ENCODE data around the gene FHOD3. TPM values are rescaled to one million over a fixed set of nuclear protein-coding genes. Genes with fewer than 3 reads are reported as not detected.

FHOD3 gene
- total and polyA plus RNA-seq, 2 of the 8 experiments (the other 6 are each of a cell fraction or from before 2014, with no cell fraction given), result 9.7 to 10.5 TPM

DNA sequence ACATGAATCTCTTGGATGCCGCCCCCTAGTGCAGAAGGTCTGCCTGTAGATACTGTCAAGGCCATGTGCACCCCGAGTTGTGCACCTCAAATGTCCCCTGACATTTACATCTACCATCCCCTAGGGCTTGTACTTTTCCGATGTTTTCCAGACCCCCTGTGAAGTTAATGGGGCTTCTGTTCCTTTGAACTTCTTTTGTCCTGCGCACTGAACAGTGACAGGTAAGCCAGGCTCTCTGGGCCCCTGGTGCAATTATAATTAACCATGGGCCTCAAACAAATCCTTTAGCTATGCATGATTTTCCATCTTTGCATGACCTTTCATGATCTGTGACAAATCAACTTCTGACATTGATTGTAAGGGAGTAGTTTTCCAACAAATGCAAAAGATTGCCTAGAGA lies 158.4 kb downstream of the FHOD3 start:
- Histone ChIP-seq H2AK5ac (ENCODE audit: low read depth, low read length) (no peak overlapping the region), H3K14ac (ENCODE audit: insufficient read length) (no peak overlapping the region), H2BK5ac (ENCODE audit: low read depth, low read length) (no peak overlapping the region), H2BK120ac (replicated peaks; ENCODE audit: low read depth, low read length) (no peak overlapping the region), H3K4me1 (replicated peaks in 1 of 4; ENCODE audit: control insufficient read depth in 3 of 4, insufficient read depth in 4 of 4, low read length in 3 of 4) (peaks cover 3 to 10% (median 6%) of the 10 kb centered on the region in 4 experiments), H3K27ac (ENCODE audit: low read depth, low read length) (no peak overlapping the region), H3K4me3 (ENCODE audit: extremely low read depth in 1 of 4, insufficient read depth in 2 of 4, low read depth in 3 of 4, low read length in 4 of 4) (no peak overlapping the region), H3K23me2 (ENCODE audit: low read depth, low read length) (no peaks in the 10 kb centered on the region; the same call in 1 of the 2 replicates), H3K36me3 (ENCODE audit: control insufficient read depth in 2 of 4, insufficient read depth in 4 of 4, low read length in 3 of 4) (no peaks in the 10 kb centered on the region), H3K23ac (ENCODE audit: insufficient read length) (no peak overlapping the region), H2BK12ac (ENCODE audit: low read depth, low read length) (no peak overlapping the region), H3K4ac (replicated peaks; ENCODE audit: insufficient read length, low read depth, low read length) (no peak overlapping the region), H3K79me1 (ENCODE audit: low read depth, low read length) (no peaks in the 10 kb centered on the region; the same call in 1 of the 2 replicates), H4K91ac (replicated peaks; ENCODE audit: insufficient read length, low read length) (no peak overlapping the region), H2BK15ac (ENCODE audit: low read length) (no peak overlapping the region; the same call in 1 of the 2 replicates), H4K20me1 (replicated peaks in 1 of 2; ENCODE audit: control insufficient read depth in 1 of 2, insufficient read depth in 2 of 2, low read length in 2 of 2) (no peaks in the 10 kb centered on the region), H3K18ac (ENCODE audit: extremely low read depth, low read length) (no peak overlapping the region), H3K9ac (replicated peaks in 1 of 4; ENCODE audit: extremely low read depth in 1 of 4, low read depth in 3 of 4, low read length in 3 of 4) (no peak overlapping the region), H3K27me3 (replicated peaks in 1 of 4; ENCODE audit: control insufficient read depth in 3 of 4, extremely low read depth in 1 of 4, insufficient read depth in 3 of 4, low read length in 3 of 4) (no peaks in the 10 kb centered on the region), H2BK20ac (ENCODE audit: low read length) (peak overlapping the region; percentile 63; the same call in 1 of the 2 replicates), H2AFZ (ENCODE audit: low read length) (no peak overlapping the region), H3K56ac (replicated peaks; ENCODE audit: insufficient read length, low read depth, low read length) (no peak overlapping the region), H3K4me2 (ENCODE audit: insufficient read depth in 1 of 2, low read depth in 2 of 2, low read length in 2 of 2) (no peak overlapping the region), H4K8ac (ENCODE audit: extremely low read depth, insufficient read depth, low read length) (no peak overlapping the region), H4K5ac (ENCODE audit: insufficient read length, low read depth, low read length) (no peak overlapping the region), H3K9me3 (ENCODE audit: insufficient read depth in 2 of 2, low read depth in 1 of 2, low read length in 1 of 2) (no peaks in the 10 kb centered on the region), H3K79me2 (ENCODE audit: control insufficient read depth in 1 of 2, insufficient read depth in 2 of 2, low read length in 2 of 2) (no peaks in the 10 kb centered on the region)
- FAIRE-seq (no peak), DNase-seq (ENCODE audit: low read depth in 1 of 2, low spot score in 2 of 2) (no peak)
- 86% methylated on average over 4 of the region's 4 CpGs; no CpG with 5 or more reads in 1 of the 2 experiments for WGBS, 2 experiments (ENCODE audit: extremely low coverage in 1 of 2, insufficient coverage in 1 of 2, insufficient read length in 1 of 2, insufficient replicate concordance in 2 of 2, low coverage in 1 of 2, low lambda C conversion rate in 2 of 2, missing lambda C conversion rate in 1 of 2)
- POLR2A ChIA-PET (ENCODE audit: partially characterized antibody), result no interaction called here
- CTCF ChIA-PET (ENCODE audit: partially characterized antibody), result interaction anchor here (0.8 to 2.7 kb wide), 6 partner anchors 9 to 195 kb away, joined by 3 to 17 read pairs (median 4); no protein-coding TSS in a partner anchor
- no peak for TF ChIP-seq CBX8 (IDR thresholded peaks at IDR 0.05; ENCODE audit: borderline replicate concordance, low read depth, low read length)
- TF ChIP-seq, protein P1, sequence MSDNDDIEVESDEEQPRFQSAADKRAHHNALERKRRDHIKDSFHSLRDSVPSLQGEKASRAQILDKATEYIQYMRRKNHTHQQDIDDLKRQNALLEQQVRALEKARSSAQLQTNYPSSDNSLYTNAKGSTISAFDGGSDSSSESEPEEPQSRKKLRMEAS (IDR thresholded peaks at IDR 0.05), result 0 out of 2 replicates have a peak, but pooled peaks have one; percentile 13
- TF ChIP-seq YY1 (IDR thresholded peaks at IDR 0.05; ENCODE audit: low read depth, low read length), result 0 out of 2 replicates have a peak, but pooled peaks have one; percentile 37
- no peak for TF ChIP-seq JUND (IDR thresholded peaks at IDR 0.05; ENCODE audit: low read length)
- no peak for TF ChIP-seq BRCA1 (IDR thresholded peaks at IDR 0.05; ENCODE audit: low read depth, low read length)
- TF ChIP-seq KDM5A (IDR thresholded peaks at IDR 0.05; ENCODE audit: low read length), result no peak
- TF ChIP-seq SP4 (IDR thresholded peaks at IDR 0.05; ENCODE audit: low read length), result no peak
- TF ChIP-seq SUZ12 (IDR thresholded peaks at IDR 0.05; ENCODE audit: low read length), result no peak
- TF ChIP-seq SIRT6 (IDR thresholded peaks at IDR 0.05; ENCODE audit: low read length), result no peak
- TF ChIP-seq ASH2L (IDR thresholded peaks at IDR 0.05; ENCODE audit: low read length), result no peak
- no peak for TF ChIP-seq CEBPB (IDR thresholded peaks at IDR 0.05; ENCODE audit: low read depth, low read length)
- TF ChIP-seq, protein P2, sequence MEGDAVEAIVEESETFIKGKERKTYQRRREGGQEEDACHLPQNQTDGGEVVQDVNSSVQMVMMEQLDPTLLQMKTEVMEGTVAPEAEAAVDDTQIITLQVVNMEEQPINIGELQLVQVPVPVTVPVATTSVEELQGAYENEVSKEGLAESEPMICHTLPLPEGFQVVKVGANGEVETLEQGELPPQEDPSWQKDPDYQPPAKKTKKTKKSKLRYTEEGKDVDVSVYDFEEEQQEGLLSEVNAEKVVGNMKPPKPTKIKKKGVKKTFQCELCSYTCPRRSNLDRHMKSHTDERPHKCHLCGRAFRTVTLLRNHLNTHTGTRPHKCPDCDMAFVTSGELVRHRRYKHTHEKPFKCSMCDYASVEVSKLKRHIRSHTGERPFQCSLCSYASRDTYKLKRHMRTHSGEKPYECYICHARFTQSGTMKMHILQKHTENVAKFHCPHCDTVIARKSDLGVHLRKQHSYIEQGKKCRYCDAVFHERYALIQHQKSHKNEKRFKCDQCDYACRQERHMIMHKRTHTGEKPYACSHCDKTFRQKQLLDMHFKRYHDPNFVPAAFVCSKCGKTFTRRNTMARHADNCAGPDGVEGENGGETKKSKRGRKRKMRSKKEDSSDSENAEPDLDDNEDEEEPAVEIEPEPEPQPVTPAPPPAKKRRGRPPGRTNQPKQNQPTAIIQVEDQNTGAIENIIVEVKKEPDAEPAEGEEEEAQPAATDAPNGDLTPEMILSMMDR (IDR thresholded peaks at IDR 0.05; ENCODE audit: control extremely low read depth in 1 of 3, insufficient read depth in 1 of 3, low read depth in 1 of 3, low read length in 3 of 3), result peak; percentile 4 to 44 (median 27); a peak in 3 of 4 replicates
- no peak for TF ChIP-seq CHD1 (IDR thresholded peaks at IDR 0.05; ENCODE audit: low read depth, low read length)
